Right lobe of liver (tissue), 6 donors: ENCODE results near the gene CRAMP1. TPM values are rescaled to one million over a fixed set of nuclear protein-coding genes. Genes with fewer than 3 reads are reported as not detected.

ENCODE experiments used
- ATAC-seq, 4 donors: fragments of 200-7000 bp; cut with Tn5 transposase; one replicate each; pipeline ENCODE4 v1.9.1; 2020; ENCODE audit warnings: mild to moderate bottlenecking in 4 of 4, moderate library complexity in 4 of 4
- DNase-seq, 3 donors: peaks; one replicate each; pipeline ENCODE4 v3.0.0-alpha.2; 2020
- H3K27ac ChIP-seq, 3 donors: fragments of 200-600 bp; one replicate each; pipeline ENCODE4 v1.8.0; 2022
- H3K27me3 ChIP-seq, 2 donors: fragments of 200-600 bp; one replicate each; pipeline ENCODE4 v1.8.0; 2022
- H3K36me3 ChIP-seq, 4 donors: fragments of 200-600 bp; sonication (generic) in 1 of 4; one replicate each; pipeline versions ENCODE4 v1.5.1 to v1.8.0; 2017 to 2022; ENCODE audit warnings: control low read depth in 1 of 4
- H3K4me1 ChIP-seq, 4 donors: fragments of 200-600 bp; sonication (generic) in 1 of 4; one replicate each; pipeline versions ENCODE4 v1.5.1 to v1.8.0; 2017 to 2022; ENCODE audit warnings: control low read depth in 1 of 4
- H3K4me3 ChIP-seq, 3 donors: fragments of 200-600 bp; one replicate each; pipeline ENCODE4 v1.8.0; 2022
- H3K9me3 ChIP-seq, 4 donors: fragments of 200-600 bp; sonication (generic) in 1 of 4; one replicate each; pipeline versions ENCODE4 v1.5.1 to v1.8.0; 2017 to 2022; ENCODE audit warnings: control low read depth in 1 of 4
- CTCF ChIP-seq, 4 donors: fragments of 200-600 bp in 3 of 4; fragments of 450-650 bp in 1 of 4; IDR thresholded peaks; one replicate each; pipeline versions ENCODE4 v1.5.1 to v1.8.0; 2016 to 2022; ENCODE audit warnings: antibody characterized with exemption in 4 of 4, mild to moderate bottlenecking in 2 of 4
- POLR2A ChIP-seq: fragments of 450-650 bp; IDR thresholded peaks from one replicate; pipeline ENCODE4 v1.6.1; 2017; ENCODE audit warnings: antibody characterized with exemption, mild to moderate bottlenecking
- WGBS: methylation state at CpG from one replicate; pipeline ENCODE4 v1.1.6; 2018; ENCODE audit warnings: low coverage, low lambda C conversion rate; ENCODE audit not compliant: insufficient coverage; ENCODE audit errors: missing lambda C conversion rate; 5-methylcytosine and 5-hydroxymethylcytosine counted together
- intact Hi-C, 2 donors: fragments of 100-400 bp; cut with DNase I; formaldehyde crosslinking; loops; one replicate each; pipeline versions ENCODE4 v1.11.2 to v1.14.1; 2022
- total RNA-seq, 6 experiments: library from RNA; depleted of rRNA in 2 of 6; stranded (reverse); fragments of >200 nt in 2 of 6; fragmentation: NEBNext Ultra II Directional in 3 of 6; extraction: Animal tissue kit (Norgen Biotek cat#: 25700) in 3 of 6; gene quantifications; one replicate each; pipeline versions ENCODE4 v1.1.0 to v1.2.4, GENCODE V29; 2016 to 2023
- donor health status: DM: no; HTN: yes; CAD: no.
- donor health status: DM: no; HTN: no; CAD: no.
- donor health status: DM: no; HTN: no; CAD: no.
- donor health status: DM: no; HTN: yes; CAD: no.
- donor health status: DM: no; HTN: yes; CAD: no.

The CRAMP1 gene
- total RNA-seq, 6 experiments from 2014 or later, result 2.9 to 8.4 (median 5.8) TPM

- DNase-seq (no peak), ATAC-seq (peak in 1 of 4 donors; percentile 6)
- TF ChIP-seq CTCF (IDR thresholded peaks at IDR 0.05) (no peak), POLR2A (no peak)
- H3K27ac ChIP-seq, result no peak overlapping the region
- H3K4me3 ChIP-seq, result no peak overlapping the region
- H3K4me1 ChIP-seq, result peaks cover 0 to 6% (median 3%) of the 10 kb centered on the region in 4 donors
- H3K27me3 ChIP-seq, result no peaks in the 10 kb centered on the region
- intact Hi-C loops, result no loop called here
- WGBS, result no CpG with 5 or more reads among the region's 7 CpGs
- H3K9me3 ChIP-seq, result no peaks in the 10 kb centered on the region
- peaks cover 3 to 47% (median 6%) of the 10 kb centered on the region in 4 donors for H3K36me3 ChIP-seq
Measured at GRCh38 chr16:1674306-1674705, 62.1 kb downstream of the CRAMP1 start.

GRCh38 chr16:1674751-1675664 is 62.8 kb downstream of the CRAMP1 start:
- Histone ChIP-seq H3K9me3 (no peaks in the 10 kb centered on the region), H3K4me3 (no peak overlapping the region), H3K36me3 (peaks cover 2 to 40% (median 5%) of the 10 kb centered on the region in 4 donors), H3K27me3 (no peaks in the 10 kb centered on the region), H3K4me1 (peaks cover 0 to 8% (median 3%) of the 10 kb centered on the region in 4 donors), H3K27ac (no peak overlapping the region)
- intact Hi-C loops, result no loop called here
- ATAC-seq, result no peak
- no peak for DNase-seq
- 88% methylated on average over 11 of the region's 19 CpGs for WGBS
- TF ChIP-seq CTCF (IDR thresholded peaks at IDR 0.05) (no peak), POLR2A (no peak)

GRCh38 chr16:1676661-1677060 is 64.5 kb downstream of the CRAMP1 start:
- intact Hi-C loops, result no loop called here
- no peak for ATAC-seq
- TF ChIP-seq POLR2A (no peak), CTCF (IDR thresholded peaks at IDR 0.05) (no peak)
- Histone ChIP-seq H3K9me3 (no peaks in the 10 kb centered on the region), H3K27me3 (no peaks in the 10 kb centered on the region), H3K27ac (no peak overlapping the region), H3K36me3 (peaks cover 0 to 27% (median under 1%) of the 10 kb centered on the region in 4 donors), H3K4me1 (peaks cover 0 to 8% (median 3%) of the 10 kb centered on the region in 4 donors), H3K4me3 (no peak overlapping the region)
- WGBS, result 87% methylated on average over 3 of the region's 12 CpGs
- DNase-seq, result no peak

- ATAC-seq, result no peak
- TF ChIP-seq CTCF (IDR thresholded peaks at IDR 0.05) (no peak), POLR2A (no peak)
- Histone ChIP-seq H3K4me1 (peaks cover 0 to 8% (median 3%) of the 10 kb centered on the region in 4 donors), H3K4me3 (peak overlapping the region in 2 of 3 donors; percentile 78 to 84), H3K36me3 (peaks cover 0 to 21% (median 0%) of the 10 kb centered on the region in 4 donors), H3K27ac (no peak overlapping the region), H3K27me3 (no peaks in the 10 kb centered on the region), H3K9me3 (no peaks in the 10 kb centered on the region)
- intact Hi-C loops, result no loop called here
- no peak for DNase-seq
- 93% methylated on average over 17 of the region's 18 CpGs for WGBS
Measured at GRCh38 chr16:1677339-1677738, 65.2 kb downstream of the CRAMP1 start.
